ENCODE results near the gene CYP26B1.

CYP26B1 gene

DNA sequence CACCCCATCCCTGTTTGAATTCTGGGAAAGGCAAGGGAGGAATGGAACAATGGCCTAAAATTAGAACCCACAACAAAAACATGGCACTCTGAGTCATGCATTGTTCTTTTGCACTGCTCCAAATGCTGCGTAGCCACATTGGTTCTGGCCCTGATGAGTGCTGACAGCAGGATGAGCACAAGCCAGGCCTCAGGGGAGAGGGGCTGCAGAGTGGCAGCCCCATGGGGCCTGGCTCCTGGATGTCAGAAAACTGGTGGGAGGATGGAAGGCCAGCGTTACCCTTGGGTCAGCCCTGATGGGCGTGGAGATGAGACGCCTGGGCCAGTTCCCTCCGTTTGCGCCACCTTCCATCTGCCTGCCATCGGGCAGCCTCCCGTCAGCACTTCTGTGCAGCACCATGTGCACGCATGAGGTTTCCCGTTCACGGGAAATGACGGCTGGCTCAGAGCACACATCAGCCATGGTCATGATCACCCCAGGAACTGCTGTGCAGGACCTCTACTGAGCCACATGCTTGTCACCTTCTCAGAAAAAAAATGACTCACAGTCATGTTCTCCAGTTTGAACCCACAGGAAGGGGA is 65.6 kb downstream of the CYP26B1 start:
- DNase-seq (ENCODE audit: low read depth in 3 of 3), result no peak

DNA sequence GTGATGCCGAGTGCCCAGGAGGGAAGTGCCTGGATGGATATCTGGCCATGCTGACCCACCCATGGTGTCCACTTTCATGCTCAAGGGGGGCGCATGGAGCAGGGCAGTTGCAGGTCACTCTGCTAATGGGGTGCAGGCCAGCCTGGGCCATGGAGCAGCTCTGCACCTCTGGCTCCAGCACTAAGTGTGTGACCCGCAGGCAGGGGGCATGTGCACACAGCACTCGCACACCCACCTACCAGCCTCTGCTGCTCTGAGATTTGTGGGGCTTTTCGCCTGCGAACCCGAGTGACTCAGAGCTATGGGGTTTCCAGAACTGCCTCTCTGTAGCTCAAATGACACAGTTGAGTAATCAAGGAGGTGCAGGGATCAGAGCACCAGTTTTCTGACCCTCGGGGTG is 66.2 kb downstream of the CYP26B1 start:
- DNase-seq (ENCODE audit: low read depth in 3 of 3), result no peak

DNA sequence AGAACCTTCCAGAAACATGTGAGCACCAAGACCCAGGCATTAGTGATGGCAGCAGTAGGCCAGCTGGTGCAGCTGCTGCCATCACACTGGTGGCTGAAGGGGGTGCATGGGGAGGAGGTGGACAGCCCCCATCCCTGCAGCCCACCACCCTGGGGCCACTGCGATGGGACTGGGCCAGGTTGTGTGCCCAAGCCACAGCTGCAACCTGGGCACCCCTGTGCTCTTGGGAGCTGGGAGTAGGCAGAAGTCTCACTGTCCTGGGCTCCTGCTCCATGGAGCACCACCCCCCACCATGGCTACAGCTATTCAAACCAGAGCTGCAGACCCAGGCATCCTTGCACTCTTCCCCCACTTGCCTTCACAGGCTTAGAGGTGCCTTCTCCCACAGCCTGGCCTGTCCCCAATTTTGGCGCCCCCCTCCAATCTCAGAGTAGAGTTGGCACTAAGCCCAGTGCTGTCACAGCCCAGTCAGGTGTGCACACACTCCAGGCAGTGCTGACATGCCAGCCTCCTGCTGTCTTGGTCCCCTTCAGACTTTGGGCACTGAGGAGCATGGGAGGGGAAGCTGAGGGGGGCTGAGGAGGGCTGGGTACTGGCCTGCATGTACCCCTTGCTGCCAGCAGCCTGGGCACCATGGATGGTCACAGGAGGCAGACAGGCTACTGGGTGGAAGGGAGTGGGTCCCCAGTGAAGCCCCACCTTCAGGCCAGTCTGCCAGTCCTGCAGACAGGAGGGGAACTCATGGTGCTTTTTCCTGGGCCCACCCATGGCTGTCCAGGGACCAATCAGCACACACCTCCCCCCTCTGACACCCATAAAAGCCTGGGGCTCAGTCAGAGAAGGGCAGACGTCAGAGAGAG is 67.1 kb downstream of the CYP26B1 start:
- DNase-seq (ENCODE audit: low read depth in 3 of 3), result no peak

All from stimulated activated CD4-positive, alpha-beta T cell treated with anti-CD3 and anti-CD28 coated beads, TNF-alpha, amount 100 ng/mL, for 4 hours (primary cell).